ENCODE measurements around the gene ETV7.

The ETV7 gene

DNA sequence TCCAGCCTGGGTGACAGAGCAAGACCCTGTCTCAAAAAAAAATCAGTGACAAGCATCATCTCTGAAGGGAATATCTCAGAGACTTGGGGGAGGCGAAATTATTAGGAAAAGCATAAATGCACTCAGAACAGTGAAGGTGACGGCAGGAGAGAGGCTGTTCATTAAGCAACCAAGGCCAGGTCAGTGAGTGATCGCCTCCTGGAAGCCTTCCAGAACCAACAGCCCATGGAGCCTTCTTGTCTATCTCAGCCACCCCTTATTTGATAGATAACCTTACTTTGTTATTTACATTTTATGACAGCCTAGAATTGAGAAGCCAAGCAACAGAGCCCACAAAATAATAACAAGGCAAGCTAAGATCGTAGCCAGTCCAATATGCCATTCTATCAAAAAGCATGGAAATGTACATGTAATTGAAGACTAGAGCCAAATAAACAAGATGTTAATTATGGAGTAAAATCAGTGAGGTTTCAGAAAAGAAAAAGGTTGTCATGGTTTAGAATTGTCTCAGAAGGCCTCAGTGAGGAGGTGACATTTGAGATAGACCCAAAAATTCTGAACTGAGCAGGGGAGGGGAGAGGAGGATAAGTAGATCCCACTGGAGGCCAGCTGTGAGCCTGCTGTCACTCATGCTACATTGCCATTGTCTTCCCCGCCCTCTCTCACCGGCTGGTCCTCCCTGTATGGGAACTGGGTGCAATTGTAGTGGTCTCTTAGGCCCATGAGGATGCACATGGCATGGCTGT is 68.6 kb downstream of the ETV7 start:
- peak; percentile 70 for DNase-seq

DNA sequence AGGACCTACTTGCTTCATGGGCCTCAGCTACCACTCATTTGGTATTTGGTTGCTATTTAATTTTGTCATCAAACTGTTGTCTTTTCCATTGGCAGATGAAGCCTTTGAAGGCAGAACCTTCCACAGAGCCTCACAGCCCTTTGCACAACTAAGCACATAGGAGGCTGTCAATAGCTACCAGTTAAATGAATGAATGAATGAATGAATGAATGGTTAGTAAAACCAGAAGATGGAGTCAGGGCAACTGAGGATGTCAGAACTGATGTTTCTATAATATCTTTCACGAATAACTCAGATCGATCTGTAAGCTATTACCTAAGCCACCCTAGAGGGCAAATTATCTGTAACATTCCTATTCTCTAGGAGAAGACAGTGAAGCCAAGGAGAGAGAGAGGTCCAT is 69.8 kb downstream of the ETV7 start:
- DNase-seq, result no peak
